ENCODE results near the gene MRTFA.

DNA sequence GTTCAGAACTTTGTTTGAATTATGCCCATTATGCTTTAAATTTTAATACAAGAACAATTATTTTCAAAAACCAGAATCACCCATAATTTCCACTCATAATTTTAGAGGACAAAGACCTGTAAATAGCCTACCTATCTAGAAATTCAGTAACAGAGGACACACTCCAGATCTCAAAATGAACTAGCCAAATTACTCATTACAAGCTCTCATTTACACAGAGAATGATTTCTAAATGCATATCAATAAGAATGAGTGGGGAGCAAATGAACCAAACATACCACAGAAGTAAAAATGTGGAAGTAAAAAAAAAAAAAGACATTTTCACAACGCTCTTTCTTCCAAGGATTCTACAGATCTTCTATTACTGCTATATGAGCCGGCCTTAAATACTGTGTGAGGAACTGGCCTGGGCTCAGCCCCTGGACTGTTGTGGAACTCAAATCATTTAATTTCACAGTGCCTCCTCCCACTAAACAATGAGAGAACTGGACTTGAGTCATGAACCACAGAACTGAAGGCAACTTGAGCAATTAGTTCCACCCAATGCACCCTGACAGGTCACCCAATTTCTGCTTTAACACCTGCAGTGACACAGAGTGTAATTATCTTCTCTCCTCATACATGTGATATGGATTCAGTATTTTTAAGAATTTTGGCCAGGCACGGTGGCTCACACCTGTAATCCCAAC is 8.0 kb downstream of the MRTFA start:
- no peak for TF ChIP-seq CTCF (IDR thresholded peaks at IDR 0.05 in 8 of 11, conservative IDR thresholded peaks at IDR 0.05 in 3 of 11)
- TF ChIP-seq POLR2A (IDR thresholded peaks at IDR 0.05), result no peak
